Sigmoid colon (tissue), 7 donors: ENCODE results near the gene ERAL1. TPM values are rescaled to one million over a fixed set of nuclear protein-coding genes. Genes with fewer than 3 reads are reported as not detected.

ENCODE experiments used
- DNase-seq: peaks from one replicate; pipeline ENCODE4 v3.0.0-alpha.2; 2019
- H3K27ac ChIP-seq, 4 donors: fragments of 200-600 bp; sonication (generic); one replicate each; pipeline ENCODE4 v1.5.1; 2016 to 2019; ENCODE audit warnings: mild to moderate bottlenecking in 1 of 4
- H3K27me3 ChIP-seq, 3 donors: fragments of 200-600 bp; sonication (generic); one replicate each; pipeline ENCODE4 v1.5.1; 2019; ENCODE audit warnings: mild to moderate bottlenecking in 1 of 3
- H3K36me3 ChIP-seq, 4 donors: fragments of 200-600 bp; sonication (generic); one replicate each; pipeline ENCODE4 v1.5.1; 2016 to 2019
- H3K4me1 ChIP-seq, 4 donors: fragments of 200-600 bp; sonication (generic); one replicate each; pipeline ENCODE4 v1.5.1; 2017 to 2019
- H3K4me3 ChIP-seq, 4 donors: fragments of 200-600 bp; sonication (generic); one replicate each; pipeline ENCODE4 v1.5.1; 2017 to 2019; ENCODE audit warnings: mild to moderate bottlenecking in 2 of 4, moderate library complexity in 1 of 4
- H3K9me3 ChIP-seq, 4 donors: fragments of 200-600 bp in 3 of 4; sonication (generic) in 3 of 4; one replicate each; pipeline versions ENCODE4 v1.5.1 to v1.6.1; 2013 to 2019
- CTCF ChIP-seq, 4 experiments: fragments of 450-650 bp in 3 of 4; fragments of 200-600 bp in 1 of 4; IDR thresholded peaks; one replicate each; pipeline ENCODE4 v1.5.1; 2016 to 2019; ENCODE audit warnings: antibody characterized with exemption in 4 of 4, mild to moderate bottlenecking in 3 of 4, moderate library complexity in 2 of 4
- EP300 ChIP-seq, 4 donors: sonication (generic); formaldehyde crosslinking; IDR thresholded peaks; one replicate each; pipeline ENCODE4 v1.6.1; 2017; ENCODE audit warnings: antibody characterized with exemption in 4 of 4
- POLR2A ChIP-seq, 2 donors: fragments of 450-650 bp; IDR thresholded peaks; one replicate each; pipeline ENCODE4 v1.6.1; 2016; ENCODE audit warnings: antibody characterized with exemption in 2 of 2, mild to moderate bottlenecking in 2 of 2, moderate library complexity in 2 of 2
- POLR2AphosphoS5 ChIP-seq, 4 donors: sonication (generic); formaldehyde crosslinking; IDR thresholded peaks; one replicate each; pipeline ENCODE4 v1.6.1; 2017; ENCODE audit warnings: antibody characterized with exemption in 4 of 4
- WGBS, 2 donors: extraction: QIAGEN DNeasy Blood & Tissue Kit; methylation state at CpG; one replicate each; pipeline ENCODE4 v1.1.7; 2013; 5-methylcytosine and 5-hydroxymethylcytosine counted together
- intact Hi-C: fragments of 100-400 bp; cut with DNase I; formaldehyde crosslinking; loops from one replicate; pipeline ENCODE4 v1.15.1; 2023
- polyA plus RNA-seq, 3 donors: library from polyadenylated mRNA; stranded (reverse); fragments of 200-250 nt; gene quantifications; one replicate each; pipeline ENCODE4 v1.2.3, GENCODE V29; 2013
- total RNA-seq, 4 donors: library from RNA; depleted of rRNA; stranded (reverse); fragments of >200 nt; gene quantifications; one replicate each; pipeline ENCODE4 v1.1.0, GENCODE V29; 2016
- donor health status: healthy with polysubstance abuse.
- donor health status: Bipolar disorder and iron deficiency.
- donor health status: healthy.

The ERAL1 gene
- total and polyA plus RNA-seq, 7 donors, result 20.2 to 43.2 (median 34.6) TPM

DNA sequence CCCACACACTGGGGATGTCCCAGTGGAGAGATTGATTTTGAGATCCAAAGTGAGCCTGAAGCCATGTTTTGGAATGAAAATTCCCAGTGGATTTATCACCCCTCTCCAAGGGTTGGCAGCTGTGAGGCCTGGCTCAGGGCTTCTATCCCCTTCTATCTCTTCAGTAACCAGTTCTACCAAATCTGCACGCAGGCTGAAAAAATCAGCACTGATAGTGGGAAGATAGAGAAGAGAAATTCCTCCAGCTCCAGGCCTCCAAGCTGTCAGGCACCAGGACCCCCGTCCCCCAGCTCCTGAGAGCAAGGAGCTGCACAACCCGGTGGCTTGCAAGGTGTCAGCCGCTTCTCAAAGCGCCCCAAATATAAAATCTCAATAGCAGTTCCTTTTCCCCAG lies 41.7 kb downstream of the ERAL1 start:
- H3K4me1 ChIP-seq, result peaks cover 0 to 30% (median 23%) of the 10 kb centered on the region in 4 donors
- no peak for DNase-seq
- H3K4me3 ChIP-seq, result peak overlapping the region; percentile 69 to 93 (median 83)
- no peaks in the 10 kb centered on the region for H3K9me3 ChIP-seq
- peak overlapping the region; percentile 82 to 96 (median 92) for H3K27ac ChIP-seq
- no peaks in the 10 kb centered on the region for H3K36me3 ChIP-seq
- intact Hi-C loops, result loop anchor here (2.0 to 5.0 kb wide), 5 partner anchors 44 to 169 kb away; partner anchors contain the start of genes NEK8, PHF12 and TLCD1
- no peaks in the 10 kb centered on the region for H3K27me3 ChIP-seq
- 8 to 10% methylated on average over 5 of the region's 5 CpGs for WGBS, 2 donors
- TF ChIP-seq EP300 (IDR thresholded peaks at IDR 0.05) (no peak), POLR2A (IDR thresholded peaks at IDR 0.05) (no peak), POLR2AphosphoS5 (IDR thresholded peaks at IDR 0.05) (no peak), CTCF (IDR thresholded peaks at IDR 0.05) (no peak)

DNA sequence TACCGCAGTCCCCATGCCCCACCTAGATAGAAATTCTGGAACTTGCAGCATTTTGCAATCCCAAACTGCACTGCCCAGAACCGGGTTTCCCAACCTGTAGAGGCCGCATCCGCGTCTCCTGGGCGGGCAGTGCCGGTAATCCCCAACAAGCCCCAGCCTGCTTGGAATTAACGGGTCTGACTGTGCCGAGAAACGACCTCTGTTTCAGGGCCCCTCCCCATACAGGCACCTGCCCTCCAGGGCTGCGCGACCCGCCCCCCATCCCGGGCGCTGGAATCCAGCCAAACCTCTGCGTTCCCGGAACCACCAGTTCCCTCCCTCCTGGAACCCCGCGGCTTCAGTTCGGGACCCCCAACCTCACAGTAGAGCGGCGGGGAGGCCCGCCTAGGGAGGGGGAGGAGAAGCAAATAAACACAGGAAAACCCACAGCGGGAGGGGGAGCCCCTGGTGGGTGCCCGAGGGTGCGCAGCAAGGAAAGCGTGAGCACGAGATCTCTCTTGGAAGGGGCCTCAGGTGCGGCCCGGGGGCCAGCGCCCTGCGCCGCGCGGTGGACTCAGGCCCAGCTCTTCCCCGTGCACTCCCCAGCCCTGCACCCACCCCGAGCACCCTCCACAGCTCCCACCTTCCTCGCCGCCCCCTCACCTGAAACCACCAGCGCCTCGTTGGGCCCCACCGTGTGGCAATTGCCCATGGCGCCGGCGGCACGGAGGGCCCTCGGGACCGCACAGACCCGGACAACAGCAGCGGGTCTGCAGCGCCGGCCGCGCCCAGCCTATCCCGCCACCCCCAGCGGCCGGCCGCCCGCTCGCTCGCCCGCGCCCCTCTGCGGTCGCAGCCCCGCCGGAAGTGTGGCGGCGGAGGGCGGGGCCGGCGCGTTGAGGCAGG lies 42.3 kb downstream of the ERAL1 start, which contains the start of gene FLOT2:
Gene FLOT2, minus strand, starts transcription at position 850 of the 885 bp plus-strand sequence. Its CDS starts 159 bp downstream, at position 691.
- 0% methylated on average over 73 of the region's 73 CpGs for WGBS, 2 donors
- H3K4me1 ChIP-seq, result peaks cover 0 to 35% (median 29%) of the 10 kb centered on the region in 4 donors
- TF ChIP-seq POLR2A (IDR thresholded peaks at IDR 0.05) (no peak), EP300 (IDR thresholded peaks at IDR 0.05) (peak in 2 of 4 donors; percentile 10 to 61), CTCF (IDR thresholded peaks at IDR 0.05) (peak in 3 of 4 experiments; percentile 12 to 34 (median 27)), POLR2AphosphoS5 (IDR thresholded peaks at IDR 0.05) (peak in 2 of 4 donors; percentile 54 to 62)
- peak within 1 kb of the TSS; percentile 82 to 96 (median 92) for H3K27ac ChIP-seq
- no peaks in the 10 kb centered on the region for H3K36me3 ChIP-seq
- intact Hi-C loops, result loop anchor here (2.0 to 5.0 kb wide), 5 partner anchors 45 to 170 kb away; partner anchors contain the start of genes NEK8, PHF12 and TLCD1
- H3K9me3 ChIP-seq, result no peaks in the 10 kb centered on the region
- H3K4me3 ChIP-seq, result peak within 1 kb of the TSS; percentile 69 to 93 (median 83)
- no peaks in the 10 kb centered on the region for H3K27me3 ChIP-seq
- DNase-seq, result peak; percentile 87

DNA sequence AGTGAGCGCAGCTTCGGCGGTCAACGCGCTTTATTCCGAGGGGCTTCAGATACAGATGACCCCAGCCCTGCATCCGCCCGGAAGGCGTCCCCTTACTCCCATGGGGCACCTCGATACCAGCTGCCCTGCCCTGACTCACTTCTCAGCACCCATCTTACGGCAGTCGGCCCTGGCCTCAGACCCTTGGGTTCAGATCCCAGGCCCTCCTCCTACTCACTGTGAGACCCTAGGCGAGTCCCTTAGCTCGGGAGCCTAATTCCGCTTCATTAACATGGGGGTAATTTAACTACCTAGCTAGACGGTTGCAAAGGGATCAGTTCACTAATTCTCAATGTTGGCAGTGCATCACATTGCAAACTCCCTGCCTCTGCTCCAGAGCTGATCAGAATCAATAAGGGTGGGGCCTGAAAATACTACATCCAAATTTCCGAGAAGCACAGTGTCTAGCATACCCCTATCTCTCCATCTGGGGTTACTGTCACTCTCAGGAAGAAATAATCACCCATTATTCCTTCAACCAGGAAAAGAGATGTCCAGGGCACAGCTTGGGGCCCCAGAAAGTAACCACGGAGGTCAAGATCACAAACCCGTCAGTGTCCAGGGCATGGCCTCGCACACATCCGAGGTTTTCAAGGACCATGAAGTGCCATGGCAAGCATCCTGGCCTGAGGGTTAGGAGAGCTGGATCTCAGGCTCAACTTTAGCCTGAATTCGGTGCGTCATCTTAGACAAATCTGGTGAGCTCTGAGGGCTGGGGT lies 43.1 kb downstream of the ERAL1 start:
- intact Hi-C loops, result loop anchor here (2.0 to 5.0 kb wide), 5 partner anchors 46 to 171 kb away; partner anchors contain the start of genes NEK8, PHF12 and TLCD1
- no peaks in the 10 kb centered on the region for H3K9me3 ChIP-seq
- no peak for TF ChIP-seq POLR2A (IDR thresholded peaks at IDR 0.05)
- no peak for TF ChIP-seq POLR2AphosphoS5 (IDR thresholded peaks at IDR 0.05)
- no peak for TF ChIP-seq CTCF (IDR thresholded peaks at IDR 0.05)
- H3K27me3 ChIP-seq, result no peaks in the 10 kb centered on the region
- WGBS, 2 donors, result 14 to 22% methylated on average over 23 of the region's 23 CpGs
- H3K36me3 ChIP-seq, result no peaks in the 10 kb centered on the region
- DNase-seq, result peak; percentile 79
- peaks cover 0 to 38% (median 31%) of the 10 kb centered on the region in 4 donors for H3K4me1 ChIP-seq
- peak overlapping the region; percentile 82 to 96 (median 92) for H3K27ac ChIP-seq
- peak overlapping the region; percentile 69 to 93 (median 83) for H3K4me3 ChIP-seq

DNA sequence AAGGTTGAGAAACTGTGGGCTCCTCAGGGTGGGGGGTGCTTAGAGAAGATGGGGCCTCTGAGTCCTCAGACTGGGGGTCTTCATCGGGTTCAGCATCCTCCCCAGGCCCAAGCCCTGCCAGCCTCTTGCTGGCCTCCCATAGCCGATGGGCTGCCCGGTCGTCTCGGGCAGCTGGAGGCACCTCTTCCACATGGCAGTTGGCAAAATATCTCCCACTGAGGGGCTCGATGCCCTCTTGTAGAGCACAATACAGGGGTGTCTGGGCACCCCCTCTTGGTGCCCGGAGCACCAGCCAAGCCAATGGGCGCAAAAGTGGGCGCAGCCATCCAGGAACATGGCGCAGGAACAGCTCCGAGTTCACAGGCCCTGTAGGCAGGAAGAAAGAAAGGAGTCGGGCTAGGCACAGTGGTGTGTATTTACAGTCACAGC lies 43.7 kb downstream of the ERAL1 start:
- Histone ChIP-seq H3K4me3 (no peak overlapping the region), H3K27ac (peak overlapping the region; percentile 82 to 96 (median 92)), H3K9me3 (no peaks in the 10 kb centered on the region), H3K36me3 (no peaks in the 10 kb centered on the region), H3K4me1 (peaks cover 0 to 40% (median 36%) of the 10 kb centered on the region in 4 donors), H3K27me3 (no peaks in the 10 kb centered on the region)
- intact Hi-C loops, result loop anchor here (5.0 kb wide), 3 partner anchors 46 to 171 kb away; partner anchors contain the start of genes NEK8 and TLCD1
- WGBS, 2 donors, result 88 to 92% methylated on average over 12 of the region's 12 CpGs
- TF ChIP-seq EP300 (IDR thresholded peaks at IDR 0.05), result no peak
- no peak for TF ChIP-seq CTCF (IDR thresholded peaks at IDR 0.05)
- no peak for TF ChIP-seq POLR2AphosphoS5 (IDR thresholded peaks at IDR 0.05)
- TF ChIP-seq POLR2A (IDR thresholded peaks at IDR 0.05), result no peak
- no peak for DNase-seq
